GM12865 (cell line): ENCODE results near the gene CNGB1.

ENCODE experiments used
- DNase-seq: peaks from one replicate; pipeline ENCODE4 v3.0.0; 2010; ENCODE audit warnings: low read depth
- H3K4me3 ChIP-seq: 2 replicates; pipeline ENCODE4 v1.5.1; 2011; ENCODE audit warnings: mild to moderate bottlenecking, low read depth, low read length, control low read depth
- TF ChIP-seq, protein P1 (sequence below): IDR thresholded peaks from 2 replicates; pipeline ENCODE4 v1.5.1; 2011; ENCODE audit warnings: low read length, control low read depth, low read depth, inconsistent platforms; ENCODE audit not compliant: insufficient read depth; ENCODE audit errors: missing control alignments

CNGB1 gene

DNA sequence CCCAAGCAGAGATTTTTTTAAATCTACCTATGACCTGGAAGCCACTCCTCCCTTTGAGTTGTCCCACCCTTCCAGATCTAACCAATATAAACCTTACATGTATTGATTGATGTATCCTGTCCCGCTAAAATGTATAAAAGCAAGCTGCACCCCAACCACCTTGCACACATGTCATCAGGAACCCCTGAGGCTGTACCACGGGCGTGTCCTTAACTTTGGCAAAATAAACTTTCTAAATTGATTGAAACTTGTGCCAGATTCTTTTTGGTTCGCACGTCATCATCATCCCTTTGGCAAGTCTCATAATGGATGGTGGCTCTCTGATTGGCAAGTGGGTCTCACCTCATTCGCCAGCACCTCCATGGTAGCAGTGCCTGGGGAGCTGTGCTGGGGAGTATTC, 60.2 kb downstream of the CNGB1 start:
- H3K4me3 ChIP-seq, result no peak overlapping the region
- no peak for DNase-seq
- TF ChIP-seq, protein P1, sequence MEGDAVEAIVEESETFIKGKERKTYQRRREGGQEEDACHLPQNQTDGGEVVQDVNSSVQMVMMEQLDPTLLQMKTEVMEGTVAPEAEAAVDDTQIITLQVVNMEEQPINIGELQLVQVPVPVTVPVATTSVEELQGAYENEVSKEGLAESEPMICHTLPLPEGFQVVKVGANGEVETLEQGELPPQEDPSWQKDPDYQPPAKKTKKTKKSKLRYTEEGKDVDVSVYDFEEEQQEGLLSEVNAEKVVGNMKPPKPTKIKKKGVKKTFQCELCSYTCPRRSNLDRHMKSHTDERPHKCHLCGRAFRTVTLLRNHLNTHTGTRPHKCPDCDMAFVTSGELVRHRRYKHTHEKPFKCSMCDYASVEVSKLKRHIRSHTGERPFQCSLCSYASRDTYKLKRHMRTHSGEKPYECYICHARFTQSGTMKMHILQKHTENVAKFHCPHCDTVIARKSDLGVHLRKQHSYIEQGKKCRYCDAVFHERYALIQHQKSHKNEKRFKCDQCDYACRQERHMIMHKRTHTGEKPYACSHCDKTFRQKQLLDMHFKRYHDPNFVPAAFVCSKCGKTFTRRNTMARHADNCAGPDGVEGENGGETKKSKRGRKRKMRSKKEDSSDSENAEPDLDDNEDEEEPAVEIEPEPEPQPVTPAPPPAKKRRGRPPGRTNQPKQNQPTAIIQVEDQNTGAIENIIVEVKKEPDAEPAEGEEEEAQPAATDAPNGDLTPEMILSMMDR, result no peak

DNA sequence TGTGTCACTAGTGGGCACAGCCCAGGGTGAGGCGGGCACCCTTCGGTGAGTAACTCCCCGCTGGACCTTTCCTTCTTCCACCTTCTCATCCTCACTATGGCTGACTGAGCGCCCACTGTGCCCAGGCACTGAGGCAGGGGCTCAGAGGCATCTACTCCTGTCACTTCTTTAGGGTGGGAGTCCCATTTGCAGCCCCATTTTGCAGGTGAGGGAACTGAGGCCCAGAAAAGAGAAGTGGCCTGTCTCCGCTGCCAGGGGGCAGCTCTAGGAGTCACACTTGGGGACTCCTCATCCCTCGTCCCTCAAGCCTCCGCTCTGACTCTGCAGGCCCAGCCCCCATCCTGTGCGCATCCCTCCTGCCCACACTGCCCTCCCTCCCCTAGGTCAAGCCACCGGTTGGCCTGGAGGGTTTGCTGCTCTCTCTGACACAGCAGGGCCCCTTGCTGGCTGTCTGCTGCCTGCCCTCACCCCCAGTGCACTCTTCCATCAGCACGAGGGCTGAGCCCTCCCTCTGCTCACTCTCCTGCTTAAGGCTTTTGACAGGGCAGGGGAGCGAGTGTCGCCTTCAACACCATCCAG, 62.4 kb downstream of the CNGB1 start:
- DNase-seq, result no peak
- H3K4me3 ChIP-seq, result no peak overlapping the region
- TF ChIP-seq, protein P1, result no peak

DNA sequence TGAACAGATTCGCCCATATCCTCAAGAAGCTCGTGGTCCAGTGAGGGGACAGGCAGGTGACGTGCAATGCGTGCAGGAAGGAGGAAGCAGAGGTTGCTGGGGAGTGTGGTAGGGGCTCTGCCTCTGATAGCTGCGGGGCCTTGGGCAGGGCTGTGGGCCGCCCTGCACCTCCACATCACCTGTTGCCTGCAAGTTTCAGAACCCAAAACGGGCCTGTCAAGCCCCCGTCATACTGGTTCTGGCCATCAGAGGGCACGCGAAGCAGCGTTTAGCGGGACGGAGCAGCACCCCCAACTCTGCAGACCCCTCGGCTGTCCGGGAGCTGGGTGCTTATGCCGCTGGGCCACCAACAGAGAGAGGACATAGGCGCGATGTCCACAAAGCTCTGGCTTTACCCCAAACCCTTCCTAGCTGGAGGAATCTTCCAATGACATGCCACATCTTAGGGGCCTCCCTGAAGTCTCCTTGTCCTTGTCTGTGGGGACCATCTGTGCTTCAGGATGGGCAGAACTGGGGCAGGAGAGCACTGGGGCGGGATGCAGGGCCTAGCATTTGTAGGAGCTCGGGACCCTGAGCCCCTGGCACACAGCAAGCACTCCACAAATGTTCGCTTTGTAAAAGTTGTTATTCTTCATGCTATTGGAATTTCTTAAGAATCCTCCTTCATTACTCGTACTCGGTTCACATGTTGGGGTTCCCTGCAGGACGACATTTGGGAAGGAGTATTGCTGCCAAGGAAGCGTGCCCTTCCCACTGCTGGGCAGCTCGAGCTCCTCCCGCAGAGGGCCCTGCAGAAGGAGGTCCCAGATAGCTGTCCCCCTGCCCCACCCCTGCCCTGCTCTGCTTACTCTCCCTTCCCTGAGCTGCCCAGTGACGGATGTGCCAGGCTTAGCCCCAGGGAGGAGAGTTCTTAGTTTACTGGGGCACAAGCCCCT, 64.3 kb downstream of the CNGB1 start:
- peak; percentile 35 for DNase-seq
- TF ChIP-seq, protein P1, result peak; percentile 36
- no peak overlapping the region for H3K4me3 ChIP-seq

DNA sequence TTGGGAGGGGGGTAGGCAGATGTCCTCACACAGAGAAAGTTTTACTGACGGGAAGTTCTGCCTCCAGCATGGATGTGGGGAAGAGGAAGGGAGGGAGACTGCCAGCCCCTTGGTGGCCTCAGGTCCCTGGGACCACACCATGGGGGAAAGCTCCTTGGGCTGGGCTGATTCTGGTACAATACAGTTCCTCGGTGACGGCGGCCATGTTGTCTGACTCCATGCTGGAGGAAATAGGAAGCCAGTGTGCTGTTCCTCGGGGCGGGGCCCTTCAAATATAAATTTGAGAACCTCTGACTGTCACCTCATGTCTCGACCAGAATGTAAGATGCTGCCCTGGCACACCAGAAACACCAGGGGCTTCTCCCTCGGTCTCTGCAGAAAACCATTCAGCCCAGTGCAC, 66.8 kb downstream of the CNGB1 start:
- DNase-seq, result no peak
- no peak overlapping the region for H3K4me3 ChIP-seq
- TF ChIP-seq, protein P1, result no peak

DNA sequence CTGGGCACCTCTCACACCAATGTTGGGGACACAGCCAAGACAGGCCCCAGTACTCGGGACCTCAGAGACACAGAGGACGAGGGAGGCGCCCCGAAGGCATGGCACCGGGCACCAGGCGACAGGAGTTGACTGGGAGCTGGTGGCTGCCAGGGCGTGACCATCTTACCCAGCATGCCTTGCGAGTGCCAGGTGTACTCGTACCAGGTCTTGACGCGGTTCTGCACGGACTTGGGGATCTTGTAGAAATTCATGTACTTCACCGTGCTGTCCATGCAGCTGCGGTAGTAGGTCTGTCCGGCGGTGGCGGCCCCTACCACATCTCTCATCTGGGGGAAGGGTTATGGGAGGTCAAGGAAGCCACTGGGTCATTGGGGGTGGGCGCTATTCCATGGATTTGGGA, 67.3 kb downstream of the CNGB1 start:
- no peak for DNase-seq
- H3K4me3 ChIP-seq, result no peak overlapping the region

DNA sequence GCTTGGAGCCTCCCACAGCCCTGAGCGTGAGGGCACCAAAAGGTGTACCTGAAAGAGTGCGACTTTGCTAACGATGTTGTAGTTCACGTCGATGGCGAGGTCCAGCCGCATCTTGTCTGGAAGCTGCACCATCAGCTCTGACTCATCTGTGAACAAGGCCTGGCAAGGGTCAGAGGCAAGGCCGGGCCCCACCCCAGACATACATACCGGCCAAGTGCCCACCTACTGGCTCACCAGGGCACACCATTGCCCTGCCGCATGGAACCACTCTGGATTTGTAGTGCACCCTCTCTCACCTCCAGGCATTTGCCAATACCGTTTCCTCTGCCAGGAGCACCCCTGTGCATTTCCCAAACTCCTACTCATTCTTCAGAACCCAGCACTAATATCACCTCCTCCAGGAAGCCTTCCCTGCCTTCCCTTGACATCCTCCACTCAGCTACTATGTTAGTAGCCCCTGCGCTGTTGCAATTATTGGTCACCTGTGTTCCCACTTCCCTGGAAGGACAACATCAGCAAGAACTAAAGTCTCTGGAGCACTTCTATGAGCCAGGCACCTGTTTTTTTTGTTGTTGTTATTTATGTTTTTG, 69.4 kb downstream of the CNGB1 start:
- H3K4me3 ChIP-seq, result no peak overlapping the region
- no peak for DNase-seq
- TF ChIP-seq, protein P1, result no peak

More for the DNA sequence above, 67.3 kb downstream of the CNGB1 start:
- TF ChIP-seq, protein P1, result no peak
